SJCRH30 (cell line): ENCODE data around the gene KCNIP3. TPM values are rescaled to one million over a fixed set of nuclear protein-coding genes. Genes with fewer than 3 reads are reported as not detected.

Source experiments
- DNase-seq, 2 experiments: peaks; one replicate each; pipeline ENCODE4 v3.0.0-alpha.2; 2015 to 2020
- H3K27ac ChIP-seq: fragments of 250-450 bp; sonication (Bioruptor Pico); 2 replicates; pipeline ENCODE4 v1.5.1; 2020; ENCODE audit warnings: mild to moderate bottlenecking, moderate library complexity
- H3K27me3 ChIP-seq: fragments of 250-450 bp; sonication (Bioruptor Pico); 2 replicates; pipeline ENCODE4 v1.5.1; 2020; ENCODE audit warnings: mild to moderate bottlenecking, moderate library complexity
- H3K36me3 ChIP-seq: fragments of 250-450 bp; sonication (Bioruptor Pico); 2 replicates; pipeline ENCODE4 v1.5.1; 2020; ENCODE audit warnings: mild to moderate bottlenecking, moderate library complexity
- H3K4me1 ChIP-seq: fragments of 250-450 bp; sonication (Bioruptor Pico); 2 replicates; pipeline ENCODE4 v1.5.1; 2020; ENCODE audit warnings: mild to moderate bottlenecking, moderate library complexity
- H3K4me3 ChIP-seq: fragments of 250-450 bp; sonication (Bioruptor Pico); 2 replicates; pipeline ENCODE4 v1.5.1; 2020; ENCODE audit warnings: mild to moderate bottlenecking, moderate library complexity
- H3K9me3 ChIP-seq: fragments of 250-450 bp; sonication (Bioruptor Pico); replicated peaks from 2 replicates; pipeline ENCODE4 v1.5.1; 2020; ENCODE audit warnings: mild to moderate bottlenecking, moderate library complexity
- total RNA-seq: library from RNA; depleted of rRNA; stranded (reverse); fragments of >200 nt; shearing (Covaris generic); gene quantifications from 2 replicates; pipeline ENCODE4 v1.2.3, GENCODE V29; 2014

The KCNIP3 gene
- total RNA-seq, 1 experiment from 2014 or later: not detected

- no peak for DNase-seq
- Histone ChIP-seq H3K27ac (no peak overlapping the region), H3K4me1 (no peaks in the 10 kb centered on the region), H3K27me3 (0 out of 2 replicates have a peak, but pooled peaks cover 4% of the 10 kb centered on the region), H3K9me3 (no peaks in the 10 kb centered on the region), H3K36me3 (no peaks in the 10 kb centered on the region), H3K4me3 (no peak overlapping the region)
Measured at GRCh38 chr2:95297639-95298395, 670 bp downstream of the KCNIP3 start.

- Histone ChIP-seq H3K27ac (no peak overlapping the region), H3K9me3 (no peaks in the 10 kb centered on the region), H3K36me3 (no peaks in the 10 kb centered on the region), H3K27me3 (0 out of 2 replicates have a peak, but pooled peaks cover 4% of the 10 kb centered on the region), H3K4me1 (no peaks in the 10 kb centered on the region; the same call in 1 of the 2 replicates), H3K4me3 (no peak overlapping the region)
- DNase-seq: no peak
Measured at GRCh38 chr2:95298486-95299111, 1.5 kb downstream of the KCNIP3 start.

GRCh38 chr2:95299961-95300360 is 2.8 kb downstream of the KCNIP3 start:
- Histone ChIP-seq H3K4me1 (no peaks in the 10 kb centered on the region; the same call in 1 of the 2 replicates), H3K4me3 (no peak overlapping the region), H3K27me3 (0 out of 2 replicates have a peak, but pooled peaks cover 4% of the 10 kb centered on the region), H3K9me3 (no peaks in the 10 kb centered on the region), H3K27ac (no peak overlapping the region), H3K36me3 (no peaks in the 10 kb centered on the region)
- no peak for DNase-seq

- Histone ChIP-seq H3K4me1 (no peaks in the 10 kb centered on the region; the same call in 1 of the 2 replicates), H3K36me3 (no peaks in the 10 kb centered on the region), H3K27me3 (0 out of 2 replicates have a peak, but pooled peaks cover 4% of the 10 kb centered on the region), H3K4me3 (no peak overlapping the region), H3K9me3 (no peaks in the 10 kb centered on the region), H3K27ac (no peak overlapping the region)
- peak in 1 of 2 experiments; percentile 20 for DNase-seq
Measured at GRCh38 chr2:95300450-95300849, 3.3 kb downstream of the KCNIP3 start.

- H3K4me1 ChIP-seq: no peaks in the 10 kb centered on the region; the same call in 1 of the 2 replicates
- H3K9me3 ChIP-seq: no peaks in the 10 kb centered on the region
- no peak for DNase-seq
Measured at GRCh38 chr2:95301186-95301585, 4.0 kb downstream of the KCNIP3 start.

GRCh38 chr2:95301876-95302641 is 4.9 kb downstream of the KCNIP3 start:
- H3K27me3 ChIP-seq: 0 out of 2 replicates have a peak, but pooled peaks cover 4% of the 10 kb centered on the region
- no peak overlapping the region for H3K27ac ChIP-seq
- H3K4me1 ChIP-seq: no peaks in the 10 kb centered on the region; the same call in 1 of the 2 replicates
- no peak for DNase-seq
- H3K36me3 ChIP-seq: no peaks in the 10 kb centered on the region
- H3K4me3 ChIP-seq: no peak overlapping the region
- no peaks in the 10 kb centered on the region for H3K9me3 ChIP-seq

More at GRCh38 chr2:95301186-95301585, 4.0 kb downstream of the KCNIP3 start:
- no peaks in the 10 kb centered on the region for H3K36me3 ChIP-seq
- H3K27ac ChIP-seq: no peak overlapping the region
- no peak overlapping the region for H3K4me3 ChIP-seq
- 0 out of 2 replicates have a peak, but pooled peaks cover 4% of the 10 kb centered on the region for H3K27me3 ChIP-seq

GRCh38 chr2:95303191-95303919 is 6.2 kb downstream of the KCNIP3 start:
- Histone ChIP-seq H3K27ac (no peak overlapping the region), H3K27me3 (no peaks in the 10 kb centered on the region), H3K36me3 (no peaks in the 10 kb centered on the region), H3K4me3 (no peak overlapping the region), H3K9me3 (no peaks in the 10 kb centered on the region), H3K4me1 (no peaks in the 10 kb centered on the region; the same call in 1 of the 2 replicates)
- peak; percentile 60 to 61 for DNase-seq

GRCh38 chr2:95305380-95306061 is 8.4 kb downstream of the KCNIP3 start:
- H3K9me3 ChIP-seq: no peaks in the 10 kb centered on the region
- H3K27ac ChIP-seq: no peak overlapping the region
- no peak for DNase-seq
- H3K4me3 ChIP-seq: no peak overlapping the region
- H3K4me1 ChIP-seq: no peaks in the 10 kb centered on the region; the same call in 1 of the 2 replicates
- no peaks in the 10 kb centered on the region for H3K27me3 ChIP-seq
- no peaks in the 10 kb centered on the region for H3K36me3 ChIP-seq

- no peaks in the 10 kb centered on the region for H3K27me3 ChIP-seq
- no peak overlapping the region for H3K27ac ChIP-seq
- H3K36me3 ChIP-seq: no peaks in the 10 kb centered on the region
- no peak overlapping the region for H3K4me3 ChIP-seq
- H3K9me3 ChIP-seq: no peaks in the 10 kb centered on the region
- no peak for DNase-seq
- H3K4me1 ChIP-seq: no peaks in the 10 kb centered on the region; the same call in 1 of the 2 replicates
Measured at GRCh38 chr2:95306336-95306895, 9.3 kb downstream of the KCNIP3 start.

GRCh38 chr2:95307036-95307435 is 9.9 kb downstream of the KCNIP3 start:
- no peaks in the 10 kb centered on the region for H3K9me3 ChIP-seq
- no peak overlapping the region for H3K27ac ChIP-seq
- no peak for DNase-seq
- H3K4me3 ChIP-seq: no peak overlapping the region
- H3K4me1 ChIP-seq: no peaks in the 10 kb centered on the region; the same call in 1 of the 2 replicates
- H3K27me3 ChIP-seq: no peaks in the 10 kb centered on the region
- no peaks in the 10 kb centered on the region for H3K36me3 ChIP-seq

GRCh38 chr2:95307878-95308277 is 10.7 kb downstream of the KCNIP3 start:
- H3K4me3 ChIP-seq: no peak overlapping the region
- H3K27me3 ChIP-seq: no peaks in the 10 kb centered on the region
- no peak overlapping the region for H3K27ac ChIP-seq
- no peaks in the 10 kb centered on the region; the same call in 1 of the 2 replicates for H3K4me1 ChIP-seq
- no peaks in the 10 kb centered on the region for H3K36me3 ChIP-seq
- DNase-seq: no peak
- H3K9me3 ChIP-seq: no peaks in the 10 kb centered on the region

GRCh38 chr2:95308426-95308990 is 11.4 kb downstream of the KCNIP3 start:
- no peaks in the 10 kb centered on the region for H3K36me3 ChIP-seq
- no peaks in the 10 kb centered on the region; the same call in 1 of the 2 replicates for H3K4me1 ChIP-seq
- no peak overlapping the region for H3K4me3 ChIP-seq
- DNase-seq: no peak
- H3K27me3 ChIP-seq: no peaks in the 10 kb centered on the region
- H3K27ac ChIP-seq: no peak overlapping the region
- H3K9me3 ChIP-seq: no peaks in the 10 kb centered on the region

- Histone ChIP-seq H3K27ac (no peak overlapping the region), H3K9me3 (no peaks in the 10 kb centered on the region), H3K4me3 (no peak overlapping the region), H3K4me1 (no peaks in the 10 kb centered on the region), H3K36me3 (no peaks in the 10 kb centered on the region), H3K27me3 (peaks cover under 1% of the 10 kb centered on the region; the same call in 1 of the 2 replicates)
- DNase-seq: no peak
Measured at GRCh38 chr2:95309599-95309998, 12.5 kb downstream of the KCNIP3 start.
